ENCODE results near the gene PER3. TPM values are rescaled to one million over a fixed set of nuclear protein-coding genes. Genes with fewer than 3 reads are reported as not detected.

PER3 gene
- total RNA-seq, 6 experiments from 2014 or later = 8.7 to 26.2 (median 13.5) TPM

DNA sequence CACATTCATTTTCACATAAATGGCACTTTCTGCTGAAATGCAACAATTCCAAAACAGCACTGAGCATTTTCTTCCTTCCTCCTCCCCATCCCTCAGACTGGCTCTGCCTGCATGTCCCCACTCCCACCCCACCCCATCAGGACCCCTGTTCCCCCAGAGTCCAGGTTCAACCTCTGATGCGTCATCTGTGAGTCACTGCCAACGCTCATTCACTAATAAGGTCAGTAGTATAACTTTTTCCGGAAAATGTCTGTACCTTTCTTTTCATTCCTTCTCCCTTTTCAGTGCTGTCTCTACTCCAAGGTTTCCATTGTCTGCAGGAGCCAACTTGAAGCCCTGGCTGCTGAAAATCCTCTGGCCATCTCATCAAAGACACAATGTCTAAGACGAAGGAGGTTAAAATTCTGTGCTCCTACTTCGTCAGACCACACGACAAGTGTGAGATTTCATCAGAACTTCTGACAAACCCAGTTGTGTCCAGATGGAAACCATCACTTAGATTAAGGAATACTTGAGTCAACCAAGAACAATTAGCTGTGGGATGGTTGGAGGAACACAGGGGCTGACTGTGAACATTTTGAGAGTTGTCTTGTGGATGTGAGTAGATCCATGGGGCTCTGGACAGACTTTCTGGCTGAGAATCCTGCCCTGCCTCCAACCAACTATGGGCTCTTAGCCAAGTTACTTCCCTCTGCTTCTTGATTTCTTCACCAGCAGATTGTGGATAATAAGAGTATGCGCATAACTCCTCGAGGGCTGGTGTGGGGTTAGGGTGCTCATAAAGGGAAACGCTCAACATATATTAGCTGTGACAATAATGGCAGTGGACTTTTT, 104.4 kb downstream of the PER3 start:
- WGBS (ENCODE audit: insufficient coverage, low coverage, low lambda C conversion rate, missing lambda C conversion rate) = 56% methylated on average over 8 of the region's 9 CpGs
- TF ChIP-seq, protein P1, sequence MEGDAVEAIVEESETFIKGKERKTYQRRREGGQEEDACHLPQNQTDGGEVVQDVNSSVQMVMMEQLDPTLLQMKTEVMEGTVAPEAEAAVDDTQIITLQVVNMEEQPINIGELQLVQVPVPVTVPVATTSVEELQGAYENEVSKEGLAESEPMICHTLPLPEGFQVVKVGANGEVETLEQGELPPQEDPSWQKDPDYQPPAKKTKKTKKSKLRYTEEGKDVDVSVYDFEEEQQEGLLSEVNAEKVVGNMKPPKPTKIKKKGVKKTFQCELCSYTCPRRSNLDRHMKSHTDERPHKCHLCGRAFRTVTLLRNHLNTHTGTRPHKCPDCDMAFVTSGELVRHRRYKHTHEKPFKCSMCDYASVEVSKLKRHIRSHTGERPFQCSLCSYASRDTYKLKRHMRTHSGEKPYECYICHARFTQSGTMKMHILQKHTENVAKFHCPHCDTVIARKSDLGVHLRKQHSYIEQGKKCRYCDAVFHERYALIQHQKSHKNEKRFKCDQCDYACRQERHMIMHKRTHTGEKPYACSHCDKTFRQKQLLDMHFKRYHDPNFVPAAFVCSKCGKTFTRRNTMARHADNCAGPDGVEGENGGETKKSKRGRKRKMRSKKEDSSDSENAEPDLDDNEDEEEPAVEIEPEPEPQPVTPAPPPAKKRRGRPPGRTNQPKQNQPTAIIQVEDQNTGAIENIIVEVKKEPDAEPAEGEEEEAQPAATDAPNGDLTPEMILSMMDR (IDR thresholded peaks at IDR 0.05) = no peak
- TF ChIP-seq POLR2A (IDR thresholded peaks at IDR 0.05) = no peak
- Histone ChIP-seq H3K4me3 (no peak overlapping the region), H3K36me3 (no peaks in the 10 kb centered on the region), H3K27me3 (no peaks in the 10 kb centered on the region), H3K27ac (no peak overlapping the region), H3K4me1 (no peaks in the 10 kb centered on the region), H3K9me3 (no peaks in the 10 kb centered on the region)
- intact Hi-C loops (cut with DNase I) = no loop called here
- DNase-seq (no peak), ATAC-seq (no peak)

DNA sequence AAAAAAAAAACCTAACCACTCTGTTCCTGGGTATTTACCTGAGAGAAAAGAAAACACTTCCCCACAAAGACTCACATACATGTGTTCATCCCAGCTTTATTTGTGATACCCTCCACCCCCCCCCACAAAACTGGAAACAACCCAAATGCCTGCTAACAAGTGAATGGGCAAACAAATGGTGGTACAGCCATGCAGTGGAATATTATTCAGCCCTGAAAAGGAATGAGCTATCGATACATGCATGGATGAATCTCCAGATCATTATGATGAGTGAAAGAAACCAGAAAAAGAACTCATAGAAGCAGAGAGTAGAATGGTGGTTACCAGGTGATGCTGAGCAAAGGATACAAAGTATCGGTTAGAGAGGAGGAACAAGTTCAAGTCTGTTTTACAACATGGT, 106.8 kb downstream of the PER3 start:
- no peaks in the 10 kb centered on the region for H3K36me3 ChIP-seq
- H3K4me3 ChIP-seq = no peak overlapping the region
- no peaks in the 10 kb centered on the region for H3K27me3 ChIP-seq
- 94% methylated on average over 2 of the region's 2 CpGs for WGBS (ENCODE audit: insufficient coverage, low coverage, low lambda C conversion rate, missing lambda C conversion rate)
- ATAC-seq (no peak), DNase-seq (no peak)
- H3K4me1 ChIP-seq = no peaks in the 10 kb centered on the region
- no peaks in the 10 kb centered on the region for H3K9me3 ChIP-seq
- intact Hi-C loops (cut with DNase I) = loop anchor here (10.0 kb wide), 2 partner anchors 216 to 226 kb away; no protein-coding TSS in a partner anchor
- no peak overlapping the region for H3K27ac ChIP-seq
- no peak for TF ChIP-seq POLR2A (IDR thresholded peaks at IDR 0.05)
- TF ChIP-seq, protein P1 (IDR thresholded peaks at IDR 0.05) = no peak

DNA sequence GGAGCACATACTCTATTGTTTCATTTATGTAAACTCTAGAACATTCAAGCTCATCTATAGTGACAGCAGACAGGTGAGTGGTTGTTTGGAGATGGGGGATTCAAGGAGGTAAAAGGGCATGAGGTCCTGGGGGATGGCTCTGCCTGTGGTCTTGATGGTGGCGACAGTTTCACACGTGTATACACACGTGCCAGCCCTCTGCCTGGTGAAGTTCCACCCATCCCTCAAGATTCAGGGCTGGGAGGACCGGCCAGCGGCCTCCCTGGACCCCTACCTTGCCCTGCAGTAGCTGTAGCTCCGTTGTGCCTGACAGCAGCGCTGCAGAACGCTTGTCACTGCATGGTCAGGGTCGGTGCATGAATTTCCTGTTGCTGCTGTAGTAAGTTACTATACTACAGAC, 107.7 kb downstream of the PER3 start:
- Histone ChIP-seq H3K27me3 (no peaks in the 10 kb centered on the region), H3K36me3 (no peaks in the 10 kb centered on the region), H3K9me3 (no peaks in the 10 kb centered on the region), H3K4me3 (no peak overlapping the region), H3K27ac (no peak overlapping the region), H3K4me1 (no peaks in the 10 kb centered on the region)
- no peak for ATAC-seq
- DNase-seq = no peak
- intact Hi-C loops (cut with DNase I) = loop anchor here (10.0 kb wide), 2 partner anchors 217 to 227 kb away; no protein-coding TSS in a partner anchor
- 22% methylated on average over 5 of the region's 9 CpGs for WGBS (ENCODE audit: insufficient coverage, low coverage, low lambda C conversion rate, missing lambda C conversion rate)
- TF ChIP-seq POLR2A (IDR thresholded peaks at IDR 0.05) = no peak
- TF ChIP-seq, protein P1 (IDR thresholded peaks at IDR 0.05) = no peak

DNA sequence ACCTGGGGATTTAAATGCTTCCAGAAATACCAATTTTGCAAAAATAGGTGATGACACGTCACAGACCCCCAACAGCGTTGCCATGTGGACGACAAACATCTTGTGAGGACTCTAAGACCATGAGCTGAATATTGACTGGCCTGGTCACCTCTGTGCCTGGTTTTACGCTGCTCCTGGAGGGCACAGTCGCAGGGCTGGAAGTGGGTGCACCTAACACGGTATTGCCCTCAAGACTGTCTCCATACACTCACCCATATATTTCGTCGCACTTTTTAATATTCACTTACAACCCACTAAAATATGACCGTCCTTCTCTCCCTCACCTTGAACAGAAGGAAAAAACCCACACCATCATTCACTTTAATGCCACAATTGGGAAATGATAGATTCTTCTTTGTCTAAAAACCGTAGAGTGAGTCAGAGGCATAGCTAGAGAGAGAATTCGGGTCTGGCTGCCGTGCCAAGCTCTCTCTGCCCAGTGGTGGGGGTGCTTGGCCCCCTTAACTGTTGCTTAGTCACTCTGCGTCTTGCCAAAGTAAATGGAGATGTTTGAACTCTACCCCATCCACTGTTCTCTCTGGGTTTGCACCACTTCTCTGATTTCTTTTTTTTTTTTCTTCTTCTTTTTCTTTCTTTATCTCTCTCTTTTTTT, 109.6 kb downstream of the PER3 start:
- H3K27ac ChIP-seq = no peak overlapping the region
- WGBS (ENCODE audit: insufficient coverage, low coverage, low lambda C conversion rate, missing lambda C conversion rate) = 76% methylated on average over 10 of the region's 13 CpGs
- H3K27me3 ChIP-seq = no peaks in the 10 kb centered on the region
- TF ChIP-seq POLR2A (IDR thresholded peaks at IDR 0.05) = no peak
- TF ChIP-seq, protein P1 (IDR thresholded peaks at IDR 0.05) = no peak
- DNase-seq (no peak), ATAC-seq (no peak)
- H3K4me1 ChIP-seq = no peaks in the 10 kb centered on the region
- no peak overlapping the region for H3K4me3 ChIP-seq
- intact Hi-C loops (cut with DNase I) = loop anchor here (10.0 kb wide), 2 partner anchors 219 to 229 kb away; no protein-coding TSS in a partner anchor
- H3K9me3 ChIP-seq = no peaks in the 10 kb centered on the region
- H3K36me3 ChIP-seq = no peaks in the 10 kb centered on the region

Other genes starting within 250 kb of the PER3 start
- 10 to 100 TPM; 28.2 to 39.9 (median 31.7) TPM for gene VAMP3, start 13.0 kb upstream of the PER3 start, total RNA-seq
- not detected for gene UTS2, start 68.8 kb downstream of the PER3 start, total RNA-seq
- under 1 TPM in 4 of 6 experiments, not detected in 2; 0.06 to 0.22 (median 0.10) TPM for gene TNFRSF9, start 156.5 kb downstream of the PER3 start, total RNA-seq
- 100 to 1,000 TPM; 144 to 218 (median 173) TPM for gene PARK7, start 177.4 kb downstream of the PER3 start, total RNA-seq
- 100 to 1,000 TPM; 109 to 539 (median 214) TPM for gene ERRFI1, start 242.0 kb downstream of the PER3 start, total RNA-seq

All from right lobe of liver (tissue), 6 donors.